GM23248 (cell line): ENCODE results near the gene HABP4.

ENCODE experiments used
- EZH2 ChIP-seq: fragments of 200-600 bp; sonication (generic); IDR thresholded peaks from 2 replicates; pipeline ENCODE4 v1.6.1; 2018; ENCODE audit warnings: antibody characterized with exemption, mild to moderate bottlenecking; ENCODE audit not compliant: insufficient read depth, poor library complexity, severe bottlenecking
- EZH2phosphoT487 ChIP-seq: fragments of 200-600 bp; sonication (generic); IDR thresholded peaks from 2 replicates; pipeline ENCODE4 v1.6.1; 2018; ENCODE audit warnings: antibody characterized with exemption, moderate library complexity, mild to moderate bottlenecking, low read depth; ENCODE audit not compliant: insufficient read depth

DNA sequence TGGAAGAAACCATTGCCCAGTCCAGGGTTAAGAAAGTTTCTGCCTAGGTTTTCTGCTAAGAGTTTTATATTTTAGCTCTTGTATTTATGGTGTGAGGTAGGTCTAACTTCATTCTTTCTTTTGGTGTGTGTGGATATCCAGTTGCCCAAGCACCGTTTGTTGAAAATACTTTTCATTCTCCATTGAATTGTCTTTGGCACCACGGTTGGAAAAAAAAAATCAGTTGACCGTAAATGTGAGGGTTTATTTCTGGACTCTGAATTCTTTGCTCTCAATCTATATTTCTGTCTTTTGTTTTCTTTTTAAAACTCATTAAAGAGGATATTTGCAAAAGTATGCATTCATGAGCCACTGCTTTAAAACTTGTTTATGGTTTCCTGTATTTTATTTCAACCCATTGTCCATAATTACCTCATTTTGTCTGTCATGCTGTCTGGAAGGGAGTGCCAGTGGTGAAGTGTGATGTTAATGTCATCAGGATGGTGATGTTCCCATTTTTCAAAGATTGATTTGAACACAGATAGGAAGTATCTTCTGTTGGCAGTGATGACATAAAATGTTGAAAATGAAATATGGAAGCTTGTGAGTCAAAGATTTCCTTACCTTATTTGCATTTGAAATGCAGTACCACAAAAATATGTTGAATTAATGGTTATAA lies 33.9 kb downstream of the HABP4 start:
- TF ChIP-seq EZH2phosphoT487 (no peak), EZH2 (no peak)
